Kidney epithelial cell (primary cell): Measurements from ENCODE around the gene HLA-DMB. TPM values are rescaled to one million over a fixed set of nuclear protein-coding genes. Genes with fewer than 3 reads are reported as not detected.
"Not testable (repeated sequence)": the region's sequence is repeated elsewhere in the genome, so short reads cannot be mapped to it uniquely, and the experiment has no call there.

Experiments used
- DNase-seq: peaks from one replicate; pipeline ENCODE4 v3.0.0-alpha.2; 2010; ENCODE audit warnings: low read depth
- H3K27me3 ChIP-seq: 2 replicates; pipeline ENCODE4 v1.6.0; 2011; ENCODE audit warnings: low read length; ENCODE audit not compliant: control insufficient read depth, insufficient read depth
- H3K36me3 ChIP-seq: 2 replicates; pipeline ENCODE4 v1.5.1; 2011; ENCODE audit warnings: low read length; ENCODE audit not compliant: control insufficient read depth, insufficient read depth
- H3K4me3 ChIP-seq: 2 replicates; pipeline ENCODE4 v1.5.1; 2011; ENCODE audit warnings: low read depth, mild to moderate bottlenecking, control low read depth, low read length
- total RNA-seq: library from RNA; depleted of rRNA; stranded (reverse); fragments of >200 nt; gene quantifications from 2 replicates; pipeline ENCODE4 v1.2.3, GENCODE V29; 2015
- TF ChIP-seq, protein P1 (sequence below): IDR thresholded peaks from 2 replicates; pipeline ENCODE4 v1.5.1; 2011; ENCODE audit warnings: mild to moderate bottlenecking, moderate library complexity, low read length, control low read depth, inconsistent platforms; ENCODE audit not compliant: insufficient read depth, poor library complexity, severe bottlenecking

HLA-DMB gene
- total RNA-seq, 1 donor from 2014 or later, result 1.0 TPM

DNA sequence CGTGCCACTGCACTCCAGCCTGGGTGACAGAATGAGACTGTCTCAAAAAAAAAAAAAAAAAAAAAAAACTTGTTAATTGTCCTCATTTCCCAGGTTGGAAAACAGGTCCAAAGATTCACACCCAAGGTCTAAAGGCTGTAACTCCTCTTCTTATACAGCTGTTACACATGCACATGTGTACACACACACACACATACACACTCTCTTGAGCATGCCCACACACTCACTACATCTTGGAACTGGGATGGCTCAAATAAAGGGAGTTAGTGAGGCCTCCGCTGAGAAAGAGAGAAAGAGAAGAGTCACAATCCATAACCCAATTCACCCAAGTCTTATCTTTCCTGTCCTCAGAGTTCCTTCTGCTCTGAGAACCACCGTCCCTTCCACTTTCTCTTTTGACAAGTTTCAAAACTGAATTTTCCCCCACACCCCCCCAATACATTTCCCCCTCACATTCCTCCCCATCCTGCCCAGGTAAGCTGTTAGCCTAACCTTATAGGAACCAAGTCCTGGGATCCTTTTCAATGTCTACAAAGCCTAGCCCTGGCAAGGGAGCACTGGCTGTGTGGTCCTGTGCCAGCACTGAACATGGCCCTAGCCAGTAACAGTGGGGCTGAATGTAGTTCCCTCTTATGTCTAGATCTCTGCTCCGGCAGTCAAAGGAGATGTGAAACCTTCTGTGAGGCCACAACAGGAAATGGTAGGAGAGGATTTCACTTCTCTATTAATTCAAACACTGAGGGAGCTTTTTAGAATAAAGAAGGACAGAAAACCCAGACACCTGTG, 3.2 kb upstream of the HLA-DMB start:
- no peak overlapping the region for H3K4me3 ChIP-seq
- TF ChIP-seq, protein P1, sequence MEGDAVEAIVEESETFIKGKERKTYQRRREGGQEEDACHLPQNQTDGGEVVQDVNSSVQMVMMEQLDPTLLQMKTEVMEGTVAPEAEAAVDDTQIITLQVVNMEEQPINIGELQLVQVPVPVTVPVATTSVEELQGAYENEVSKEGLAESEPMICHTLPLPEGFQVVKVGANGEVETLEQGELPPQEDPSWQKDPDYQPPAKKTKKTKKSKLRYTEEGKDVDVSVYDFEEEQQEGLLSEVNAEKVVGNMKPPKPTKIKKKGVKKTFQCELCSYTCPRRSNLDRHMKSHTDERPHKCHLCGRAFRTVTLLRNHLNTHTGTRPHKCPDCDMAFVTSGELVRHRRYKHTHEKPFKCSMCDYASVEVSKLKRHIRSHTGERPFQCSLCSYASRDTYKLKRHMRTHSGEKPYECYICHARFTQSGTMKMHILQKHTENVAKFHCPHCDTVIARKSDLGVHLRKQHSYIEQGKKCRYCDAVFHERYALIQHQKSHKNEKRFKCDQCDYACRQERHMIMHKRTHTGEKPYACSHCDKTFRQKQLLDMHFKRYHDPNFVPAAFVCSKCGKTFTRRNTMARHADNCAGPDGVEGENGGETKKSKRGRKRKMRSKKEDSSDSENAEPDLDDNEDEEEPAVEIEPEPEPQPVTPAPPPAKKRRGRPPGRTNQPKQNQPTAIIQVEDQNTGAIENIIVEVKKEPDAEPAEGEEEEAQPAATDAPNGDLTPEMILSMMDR, result no peak
- H3K36me3 ChIP-seq, result no peaks in the 10 kb centered on the region
- DNase-seq, result no peak
- H3K27me3 ChIP-seq, result peaks cover 8% of the 10 kb centered on the region

DNA sequence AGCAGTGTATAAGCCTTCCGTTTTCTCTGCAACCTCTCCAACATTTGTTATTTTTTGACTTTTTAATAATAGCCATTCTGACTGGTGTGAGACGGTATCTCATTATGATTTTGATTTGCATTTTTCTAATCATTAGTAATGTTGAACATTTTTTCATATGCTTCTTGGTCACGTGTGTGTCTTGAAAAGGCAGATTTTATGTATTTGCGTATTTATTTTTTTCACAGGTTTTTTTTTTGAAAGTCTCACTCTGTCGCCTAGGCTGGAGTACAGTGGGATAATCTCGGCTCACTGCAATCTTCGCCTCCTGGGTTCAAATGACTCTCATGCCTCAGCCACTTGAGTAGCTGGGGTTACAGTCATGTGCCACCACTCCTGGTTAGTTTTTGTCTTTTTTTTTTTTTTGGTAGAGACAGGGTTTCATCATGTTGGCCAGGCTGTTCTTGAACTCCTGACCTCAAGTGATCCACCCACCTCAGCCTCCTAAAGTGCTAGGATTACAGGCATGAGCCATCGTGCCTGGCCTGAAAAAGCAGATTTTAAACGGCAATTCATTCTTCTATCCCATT, 1.8 kb upstream of the HLA-DMB start:
- not testable (repeated sequence) for H3K4me3 ChIP-seq, DNase-seq, H3K36me3 ChIP-seq
- H3K27me3 ChIP-seq, result peaks cover 17% of the 10 kb centered on the region

DNA sequence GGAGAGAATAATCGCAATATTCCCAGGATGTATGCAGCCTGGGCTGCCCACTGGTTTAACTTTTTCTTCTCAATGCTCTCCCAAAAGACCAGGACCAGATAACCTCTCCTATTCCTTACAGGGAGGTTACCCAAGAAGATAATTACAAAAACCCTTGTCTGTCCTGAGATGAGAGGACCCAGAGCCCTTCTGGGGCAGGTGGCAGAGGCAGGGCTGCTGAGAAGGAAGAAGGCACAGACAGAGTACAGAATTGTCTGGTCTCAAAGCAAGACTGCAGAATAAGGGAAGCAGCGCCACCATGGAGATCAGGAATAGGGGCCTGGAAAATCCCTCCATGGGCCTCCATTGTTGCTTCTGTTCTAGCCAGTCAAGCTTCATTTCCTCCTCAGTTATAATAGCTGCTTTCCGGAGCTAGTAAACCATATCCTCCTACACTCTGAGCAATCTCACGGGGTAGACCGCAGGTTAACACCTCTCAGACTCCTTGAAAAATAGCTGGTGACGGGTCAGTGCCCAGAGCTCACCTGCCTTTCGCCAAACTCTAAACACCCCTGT, 463 bp upstream of the HLA-DMB start:
- Histone ChIP-seq H3K36me3 (no peaks in the 10 kb centered on the region), H3K4me3 (no peak overlapping the region), H3K27me3 (peaks cover 24% of the 10 kb centered on the region)
- TF ChIP-seq, protein P1, result peak; percentile 5
- peak; percentile 63 for DNase-seq

DNA sequence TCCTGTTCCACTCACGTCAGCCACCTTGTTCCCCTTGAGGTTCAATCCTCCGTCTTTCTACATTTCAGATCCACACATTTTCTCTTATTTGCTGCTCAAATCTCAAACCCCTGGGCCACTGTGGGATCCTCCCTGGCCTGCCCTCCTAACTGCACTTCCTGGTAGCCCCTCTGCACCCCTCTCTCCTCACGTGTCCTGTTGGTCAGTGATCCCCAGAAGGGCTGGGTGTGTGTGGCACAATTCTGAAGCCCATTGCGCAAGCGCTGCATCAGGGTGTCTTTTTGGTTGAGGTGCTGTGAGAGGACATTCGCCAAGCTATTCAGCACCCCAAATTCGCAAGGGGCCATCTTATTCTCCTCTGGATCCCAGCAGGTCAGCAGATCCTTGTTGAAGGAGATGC, 2.3 kb downstream of the HLA-DMB start:
- Histone ChIP-seq H3K36me3 (no peaks in the 10 kb centered on the region), H3K27me3 (peaks cover 32% of the 10 kb centered on the region), H3K4me3 (no peak overlapping the region)
- TF ChIP-seq, protein P1, result no peak
- no peak for DNase-seq

DNA sequence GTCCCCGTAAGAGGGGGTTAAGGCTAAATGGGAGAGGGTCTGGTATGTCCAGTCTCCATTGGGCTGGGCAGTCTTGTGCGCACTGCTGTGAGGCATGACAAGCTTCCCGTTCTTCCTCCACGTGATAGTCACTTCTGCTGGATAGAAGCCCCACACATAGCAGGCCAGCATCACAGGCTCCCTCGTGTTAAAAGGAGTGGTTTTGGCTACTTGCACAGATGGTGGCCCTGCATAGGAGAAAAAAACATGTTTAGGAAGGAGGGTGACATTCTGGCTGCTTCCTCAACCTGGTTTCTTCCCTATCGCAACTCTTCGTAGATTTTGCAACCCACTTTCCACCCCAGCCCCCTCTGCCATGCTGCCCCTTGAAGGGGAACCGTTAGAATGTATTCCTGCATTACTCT, 3.6 kb downstream of the HLA-DMB start:
- Histone ChIP-seq H3K36me3 (no peaks in the 10 kb centered on the region), H3K4me3 (no peak overlapping the region), H3K27me3 (peaks cover 35% of the 10 kb centered on the region)
- DNase-seq, result no peak
- TF ChIP-seq, protein P1, result no peak

DNA sequence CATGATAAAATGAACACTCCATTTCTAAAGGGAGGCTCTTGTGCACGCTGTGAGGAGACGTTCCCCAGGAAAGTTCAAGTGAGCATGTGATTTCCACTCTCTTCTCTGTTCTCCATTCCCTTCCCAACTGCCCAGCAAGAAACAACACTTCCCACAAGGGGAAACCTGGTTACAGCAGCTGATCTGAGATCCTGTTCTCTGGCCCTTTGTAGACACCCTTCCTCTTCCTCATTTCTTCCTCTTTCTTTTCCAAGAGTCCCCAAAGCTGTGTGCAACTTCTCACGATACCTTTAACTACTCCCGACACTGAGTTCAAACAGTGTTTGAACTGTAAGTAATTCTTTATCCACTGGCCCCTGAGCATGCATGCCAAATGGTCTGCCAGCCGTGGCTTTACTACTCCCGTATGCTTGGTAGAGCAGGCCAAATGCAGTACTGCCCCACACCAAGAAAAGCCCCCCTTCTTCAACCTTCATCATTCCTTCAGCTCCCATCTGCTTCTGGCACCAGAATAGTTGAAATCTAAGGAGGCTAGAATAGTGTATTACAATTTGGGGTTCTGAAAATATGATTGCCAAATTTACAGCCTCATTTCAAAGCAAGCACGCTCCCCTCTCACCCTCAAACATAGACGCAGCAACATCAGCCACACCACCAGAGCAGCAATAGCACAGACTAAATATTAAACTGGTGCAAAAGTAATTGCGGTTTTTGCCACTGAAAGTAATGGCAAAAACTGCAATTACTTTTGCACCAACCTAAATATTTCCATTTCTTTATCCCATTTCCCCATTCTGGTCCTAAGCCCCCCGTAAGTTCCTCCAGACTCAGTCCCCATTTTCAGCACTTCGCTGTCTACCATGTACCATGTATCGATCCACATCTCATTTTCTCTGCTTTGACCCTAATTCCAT, 4.3 kb downstream of the HLA-DMB start:
- Histone ChIP-seq H3K36me3 (no peaks in the 10 kb centered on the region), H3K27me3 (peaks cover 37% of the 10 kb centered on the region), H3K4me3 (no peak overlapping the region)
- DNase-seq, result no peak
- TF ChIP-seq, protein P1, result no peak
